HEK293 (cell line): ENCODE data around the gene PRDM15.

ENCODE experiments used
- BCL11A ChIP-seq: fragments of 450-650 bp; formaldehyde crosslinking; IDR thresholded peaks from 2 replicates; pipeline ENCODE4 v1.5.1; 2016; ENCODE audit warnings: low read depth, missing biosample characterization, missing genetic modification characterization
- IKZF3 ChIP-seq: fragments of 450-650 bp; IDR thresholded peaks from 2 replicates; pipeline ENCODE4 v1.5.0; 2018; ENCODE audit warnings: missing biosample characterization, mild to moderate bottlenecking, missing genetic modification characterization, moderate library complexity
- KLF1 ChIP-seq: fragments of 450-650 bp; formaldehyde crosslinking; IDR thresholded peaks from 2 replicates; pipeline ENCODE4 v1.5.1; 2016; ENCODE audit warnings: missing biosample characterization, missing genetic modification characterization
- KLF10 ChIP-seq: fragments of 450-650 bp; IDR thresholded peaks from 2 replicates; pipeline ENCODE4 v1.5.1; 2018; ENCODE audit warnings: missing biosample characterization, mild to moderate bottlenecking, missing genetic modification characterization
- KLF16 ChIP-seq: fragments of 450-650 bp; formaldehyde crosslinking; IDR thresholded peaks from 2 replicates; pipeline ENCODE4 v1.5.1; 2017; ENCODE audit warnings: missing biosample characterization, missing genetic modification characterization
- OSR2 ChIP-seq: fragments of 450-650 bp; formaldehyde crosslinking; IDR thresholded peaks from 2 replicates; pipeline ENCODE4 v1.5.1; 2016; ENCODE audit warnings: missing biosample characterization, missing genetic modification characterization
- SP7 ChIP-seq: fragments of 450-650 bp; formaldehyde crosslinking; IDR thresholded peaks from 2 replicates; pipeline ENCODE4 v1.5.1; 2016; ENCODE audit warnings: missing biosample characterization, missing genetic modification characterization
- ZBTB20 ChIP-seq: fragments of 450-650 bp; formaldehyde crosslinking; IDR thresholded peaks from 2 replicates; pipeline ENCODE4 v1.5.1; 2016; ENCODE audit warnings: missing biosample characterization, missing genetic modification characterization
- ZFHX2 ChIP-seq: fragments of 450-650 bp; formaldehyde crosslinking; conservative IDR thresholded peaks from 2 replicates; pipeline ENCODE4 v1.5.1; 2016; ENCODE audit warnings: missing biosample characterization, missing genetic modification characterization
- ZIC2 ChIP-seq: fragments of 450-650 bp; formaldehyde crosslinking; IDR thresholded peaks from 2 replicates; pipeline ENCODE4 v1.5.1; 2016; ENCODE audit warnings: missing biosample characterization, missing genetic modification characterization
- ZNF19 ChIP-seq: fragments of 450-650 bp; formaldehyde crosslinking; IDR thresholded peaks from 2 replicates; pipeline ENCODE4; 2016; ENCODE audit warnings: missing biosample characterization, missing genetic modification characterization, low read depth
- ZNF202 ChIP-seq: fragments of 450-650 bp; formaldehyde crosslinking; IDR thresholded peaks from 2 replicates; pipeline ENCODE4 v1.5.1; 2016; ENCODE audit warnings: missing biosample characterization, missing genetic modification characterization, borderline replicate concordance
- ZNF366 ChIP-seq: fragments of 450-650 bp; formaldehyde crosslinking; conservative IDR thresholded peaks from 2 replicates; pipeline ENCODE4 v1.5.1; 2016; ENCODE audit warnings: missing biosample characterization, missing genetic modification characterization
- ZNF529 ChIP-seq: fragments of 450-650 bp; formaldehyde crosslinking; IDR thresholded peaks from 2 replicates; pipeline ENCODE4 v1.5.1; 2017; ENCODE audit warnings: missing genetic modification characterization, missing biosample characterization; ENCODE audit not compliant: insufficient replicate concordance
- ZNF558 ChIP-seq: fragments of 450-650 bp; formaldehyde crosslinking; IDR thresholded peaks from 2 replicates; pipeline ENCODE4 v1.5.1; 2016; ENCODE audit warnings: missing biosample characterization, missing genetic modification characterization
- ZSCAN23 ChIP-seq: fragments of 450-650 bp; formaldehyde crosslinking; IDR thresholded peaks from 2 replicates; pipeline ENCODE4 v1.5.1; 2016; ENCODE audit warnings: missing biosample characterization, missing genetic modification characterization
- ZSCAN4 ChIP-seq: fragments of 450-650 bp; formaldehyde crosslinking; IDR thresholded peaks from 2 replicates; pipeline ENCODE4 v1.5.1; 2017; ENCODE audit warnings: missing biosample characterization, missing genetic modification characterization
- TF ChIP-seq, protein P1 (sequence below): fragments of 450-650 bp; formaldehyde crosslinking; IDR thresholded peaks from 2 replicates; pipeline ENCODE4 v1.5.1; 2016; ENCODE audit warnings: missing biosample characterization, missing genetic modification characterization
- TF ChIP-seq, protein P2 (sequence below): fragments of 450-650 bp; formaldehyde crosslinking; IDR thresholded peaks from 2 replicates; pipeline ENCODE4 v1.5.1; 2016; ENCODE audit warnings: missing biosample characterization, missing genetic modification characterization
- TF ChIP-seq, protein P3 (sequence below): fragments of 450-650 bp; formaldehyde crosslinking; conservative IDR thresholded peaks from 2 replicates; pipeline ENCODE4 v1.5.1; 2016; ENCODE audit warnings: low read depth, missing biosample characterization, missing genetic modification characterization
- TF ChIP-seq, protein P4 (sequence below): fragments of 450-650 bp; formaldehyde crosslinking; conservative IDR thresholded peaks from 2 replicates; pipeline ENCODE4 v1.5.1; 2016; ENCODE audit warnings: low read depth, missing biosample characterization, missing genetic modification characterization
- TF ChIP-seq, protein P5 (sequence below): fragments of 450-650 bp; formaldehyde crosslinking; IDR thresholded peaks from 2 replicates; pipeline ENCODE4 v1.5.1; 2017; ENCODE audit warnings: missing biosample characterization, missing genetic modification characterization
- TF ChIP-seq, protein P6 (sequence below): fragments of 450-650 bp; IDR thresholded peaks from 2 replicates; pipeline ENCODE4 v1.5.1; 2018; ENCODE audit warnings: missing biosample characterization, missing genetic modification characterization

The PRDM15 gene

GRCh38 chr21:41877901-41878830, 978 bp downstream of the PRDM15 start (continued):
- peak; percentile 3 for TF ChIP-seq ZNF529 (tag by site-specific recombination)
- peak; percentile 59; the same call in 1 of the 2 replicates for TF ChIP-seq ZNF366
- TF ChIP-seq, protein P1, sequence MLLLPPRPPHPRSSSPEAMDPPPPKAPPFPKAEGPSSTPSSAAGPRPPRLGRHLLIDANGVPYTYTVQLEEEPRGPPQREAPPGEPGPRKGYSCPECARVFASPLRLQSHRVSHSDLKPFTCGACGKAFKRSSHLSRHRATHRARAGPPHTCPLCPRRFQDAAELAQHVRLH (tag by site-specific recombination): no peak
- TF ChIP-seq ZNF202: no peak
- TF ChIP-seq BCL11A (tag by site-specific recombination): peak; percentile 9; the same call in 1 of the 2 replicates
- TF ChIP-seq KLF1: peak; percentile 57
- TF ChIP-seq ZFHX2 (tag by site-specific recombination): peak; percentile 30; the same call in 1 of the 2 replicates
- 0 out of 2 replicates have a peak, but pooled peaks have one; percentile 12 for TF ChIP-seq ZSCAN4 (tag by site-specific recombination)
- TF ChIP-seq IKZF3: no peak
- TF ChIP-seq, protein P2, sequence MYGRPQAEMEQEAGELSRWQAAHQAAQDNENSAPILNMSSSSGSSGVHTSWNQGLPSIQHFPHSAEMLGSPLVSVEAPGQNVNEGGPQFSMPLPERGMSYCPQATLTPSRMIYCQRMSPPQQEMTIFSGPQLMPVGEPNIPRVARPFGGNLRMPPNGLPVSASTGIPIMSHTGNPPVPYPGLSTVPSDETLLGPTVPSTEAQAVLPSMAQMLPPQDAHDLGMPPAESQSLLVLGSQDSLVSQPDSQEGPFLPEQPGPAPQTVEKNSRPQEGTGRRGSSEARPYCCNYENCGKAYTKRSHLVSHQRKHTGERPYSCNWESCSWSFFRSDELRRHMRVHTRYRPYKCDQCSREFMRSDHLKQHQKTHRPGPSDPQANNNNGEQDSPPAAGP: 0 out of 2 replicates have a peak, but pooled peaks have one; percentile 50
- TF ChIP-seq, protein P3, sequence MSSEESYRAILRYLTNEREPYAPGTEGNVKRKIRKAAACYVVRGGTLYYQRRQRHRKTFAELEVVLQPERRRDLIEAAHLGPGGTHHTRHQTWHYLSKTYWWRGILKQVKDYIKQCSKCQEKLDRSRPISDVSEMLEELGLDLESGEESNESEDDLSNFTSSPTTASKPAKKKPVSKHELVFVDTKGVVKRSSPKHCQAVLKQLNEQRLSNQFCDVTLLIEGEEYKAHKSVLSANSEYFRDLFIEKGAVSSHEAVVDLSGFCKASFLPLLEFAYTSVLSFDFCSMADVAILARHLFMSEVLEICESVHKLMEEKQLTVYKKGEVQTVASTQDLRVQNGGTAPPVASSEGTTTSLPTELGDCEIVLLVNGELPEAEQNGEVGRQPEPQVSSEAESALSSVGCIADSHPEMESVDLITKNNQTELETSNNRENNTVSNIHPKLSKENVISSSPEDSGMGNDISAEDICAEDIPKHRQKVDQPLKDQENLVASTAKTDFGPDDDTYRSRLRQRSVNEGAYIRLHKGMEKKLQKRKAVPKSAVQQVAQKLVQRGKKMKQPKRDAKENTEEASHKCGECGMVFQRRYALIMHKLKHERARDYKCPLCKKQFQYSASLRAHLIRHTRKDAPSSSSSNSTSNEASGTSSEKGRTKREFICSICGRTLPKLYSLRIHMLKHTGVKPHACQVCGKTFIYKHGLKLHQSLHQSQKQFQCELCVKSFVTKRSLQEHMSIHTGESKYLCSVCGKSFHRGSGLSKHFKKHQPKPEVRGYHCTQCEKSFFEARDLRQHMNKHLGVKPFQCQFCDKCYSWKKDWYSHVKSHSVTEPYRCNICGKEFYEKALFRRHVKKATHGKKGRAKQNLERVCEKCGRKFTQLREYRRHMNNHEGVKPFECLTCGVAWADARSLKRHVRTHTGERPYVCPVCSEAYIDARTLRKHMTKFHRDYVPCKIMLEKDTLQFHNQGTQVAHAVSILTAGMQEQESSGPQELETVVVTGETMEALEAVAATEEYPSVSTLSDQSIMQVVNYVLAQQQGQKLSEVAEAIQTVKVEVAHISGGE (tag by site-specific recombination): 0 out of 2 replicates have a peak, but pooled peaks have one; percentile 29
- TF ChIP-seq, protein P4, sequence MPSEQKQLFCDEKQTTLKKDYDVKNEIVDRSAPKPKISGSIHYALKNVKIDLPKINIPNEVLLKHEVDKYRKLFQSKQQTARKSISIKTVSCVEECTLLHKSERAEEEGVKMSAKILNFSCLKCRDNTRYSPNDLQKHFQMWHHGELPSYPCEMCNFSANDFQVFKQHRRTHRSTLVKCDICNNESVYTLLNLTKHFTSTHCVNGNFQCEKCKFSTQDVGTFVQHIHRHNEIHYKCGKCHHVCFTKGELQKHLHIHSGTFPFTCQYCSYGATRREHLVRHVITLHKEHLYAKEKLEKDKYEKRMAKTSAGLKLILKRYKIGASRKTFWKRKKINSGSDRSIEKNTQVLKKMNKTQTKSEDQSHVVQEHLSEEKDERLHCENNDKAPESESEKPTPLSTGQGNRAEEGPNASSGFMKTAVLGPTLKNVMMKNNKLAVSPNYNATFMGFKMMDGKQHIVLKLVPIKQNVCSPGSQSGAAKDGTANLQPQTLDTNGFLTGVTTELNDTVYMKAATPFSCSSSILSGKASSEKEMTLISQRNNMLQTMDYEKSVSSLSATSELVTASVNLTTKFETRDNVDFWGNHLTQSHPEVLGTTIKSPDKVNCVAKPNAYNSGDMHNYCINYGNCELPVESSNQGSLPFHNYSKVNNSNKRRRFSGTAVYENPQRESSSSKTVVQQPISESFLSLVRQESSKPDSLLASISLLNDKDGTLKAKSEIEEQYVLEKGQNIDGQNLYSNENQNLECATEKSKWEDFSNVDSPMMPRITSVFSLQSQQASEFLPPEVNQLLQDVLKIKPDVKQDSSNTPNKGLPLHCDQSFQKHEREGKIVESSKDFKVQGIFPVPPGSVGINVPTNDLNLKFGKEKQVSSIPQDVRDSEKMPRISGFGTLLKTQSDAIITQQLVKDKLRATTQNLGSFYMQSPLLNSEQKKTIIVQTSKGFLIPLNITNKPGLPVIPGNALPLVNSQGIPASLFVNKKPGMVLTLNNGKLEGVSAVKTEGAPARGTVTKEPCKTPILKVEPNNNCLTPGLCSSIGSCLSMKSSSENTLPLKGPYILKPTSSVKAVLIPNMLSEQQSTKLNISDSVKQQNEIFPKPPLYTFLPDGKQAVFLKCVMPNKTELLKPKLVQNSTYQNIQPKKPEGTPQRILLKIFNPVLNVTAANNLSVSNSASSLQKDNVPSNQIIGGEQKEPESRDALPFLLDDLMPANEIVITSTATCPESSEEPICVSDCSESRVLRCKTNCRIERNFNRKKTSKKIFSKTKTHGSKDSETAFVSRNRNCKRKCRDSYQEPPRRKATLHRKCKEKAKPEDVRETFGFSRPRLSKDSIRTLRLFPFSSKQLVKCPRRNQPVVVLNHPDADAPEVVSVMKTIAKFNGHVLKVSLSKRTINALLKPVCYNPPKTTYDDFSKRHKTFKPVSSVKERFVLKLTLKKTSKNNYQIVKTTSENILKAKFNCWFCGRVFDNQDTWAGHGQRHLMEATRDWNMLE (tag by site-specific recombination): no peak; the same call in 1 of the 2 replicates
- no peak for TF ChIP-seq ZNF19 (tag by site-specific recombination)
- TF ChIP-seq ZBTB20 (tag by site-specific recombination): peak; percentile 62
- TF ChIP-seq ZSCAN23 (tag by site-specific recombination): peak; percentile 39; the same call in 1 of the 2 replicates
- TF ChIP-seq ZNF558 (tag by site-specific recombination): no peak
- TF ChIP-seq KLF16 (tag by site-specific recombination): peak; percentile 14; the same call in 1 of the 2 replicates
- TF ChIP-seq, protein P5, sequence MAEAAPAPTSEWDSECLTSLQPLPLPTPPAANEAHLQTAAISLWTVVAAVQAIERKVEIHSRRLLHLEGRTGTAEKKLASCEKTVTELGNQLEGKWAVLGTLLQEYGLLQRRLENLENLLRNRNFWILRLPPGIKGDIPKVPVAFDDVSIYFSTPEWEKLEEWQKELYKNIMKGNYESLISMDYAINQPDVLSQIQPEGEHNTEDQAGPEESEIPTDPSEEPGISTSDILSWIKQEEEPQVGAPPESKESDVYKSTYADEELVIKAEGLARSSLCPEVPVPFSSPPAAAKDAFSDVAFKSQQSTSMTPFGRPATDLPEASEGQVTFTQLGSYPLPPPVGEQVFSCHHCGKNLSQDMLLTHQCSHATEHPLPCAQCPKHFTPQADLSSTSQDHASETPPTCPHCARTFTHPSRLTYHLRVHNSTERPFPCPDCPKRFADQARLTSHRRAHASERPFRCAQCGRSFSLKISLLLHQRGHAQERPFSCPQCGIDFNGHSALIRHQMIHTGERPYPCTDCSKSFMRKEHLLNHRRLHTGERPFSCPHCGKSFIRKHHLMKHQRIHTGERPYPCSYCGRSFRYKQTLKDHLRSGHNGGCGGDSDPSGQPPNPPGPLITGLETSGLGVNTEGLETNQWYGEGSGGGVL (tag by site-specific recombination): peak; percentile 46; the same call in 1 of the 2 replicates
- peak; percentile 32 for TF ChIP-seq ZIC2 (tag by site-specific recombination)
- 0 out of 2 replicates have a peak, but pooled peaks have one; percentile 56 for TF ChIP-seq SP7 (tag by site-specific recombination)
- TF ChIP-seq, protein P6, sequence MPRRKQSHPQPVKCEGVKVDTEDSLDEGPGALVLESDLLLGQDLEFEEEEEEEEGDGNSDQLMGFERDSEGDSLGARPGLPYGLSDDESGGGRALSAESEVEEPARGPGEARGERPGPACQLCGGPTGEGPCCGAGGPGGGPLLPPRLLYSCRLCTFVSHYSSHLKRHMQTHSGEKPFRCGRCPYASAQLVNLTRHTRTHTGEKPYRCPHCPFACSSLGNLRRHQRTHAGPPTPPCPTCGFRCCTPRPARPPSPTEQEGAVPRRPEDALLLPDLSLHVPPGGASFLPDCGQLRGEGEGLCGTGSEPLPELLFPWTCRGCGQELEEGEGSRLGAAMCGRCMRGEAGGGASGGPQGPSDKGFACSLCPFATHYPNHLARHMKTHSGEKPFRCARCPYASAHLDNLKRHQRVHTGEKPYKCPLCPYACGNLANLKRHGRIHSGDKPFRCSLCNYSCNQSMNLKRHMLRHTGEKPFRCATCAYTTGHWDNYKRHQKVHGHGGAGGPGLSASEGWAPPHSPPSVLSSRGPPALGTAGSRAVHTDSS (tag by site-specific recombination): no peak
- TF ChIP-seq KLF10 (tag by site-specific recombination): peak; percentile 31; the same call in 1 of the 2 replicates
- peak; percentile 65 for TF ChIP-seq OSR2 (tag by site-specific recombination)
